Cardiac muscle cell (in vitro differentiated cells and primary cell): Measurements from ENCODE around the gene OSCP1. TPM values are rescaled to one million over a fixed set of nuclear protein-coding genes. Genes with fewer than 3 reads are reported as not detected.

Experiments
- DNase-seq, 2 donors: peaks; one replicate each; pipeline versions ENCODE4 v3.0.0 to v3.0.0-alpha.2; 2010 to 2017; ENCODE audit warnings: low read depth in 1 of 2, low spot score in 1 of 2
- H3K27ac ChIP-seq: fragments of 200-600 bp; sonication (generic); 2 replicates; pipeline ENCODE4 v1.5.1; 2016
- H3K27me3 ChIP-seq: fragments of 200-600 bp; sonication (generic); 2 replicates; pipeline ENCODE4 v1.6.0; 2016; ENCODE audit warnings: control low read depth
- H3K36me3 ChIP-seq: fragments of 200-600 bp; sonication (generic); 2 replicates; pipeline ENCODE4 v1.5.1; 2016; ENCODE audit warnings: control low read depth
- H3K4me1 ChIP-seq: fragments of 200-600 bp; sonication (generic); 2 replicates; pipeline ENCODE4 v1.8.1; 2017; ENCODE audit warnings: low read depth, mild to moderate bottlenecking, mixed run types
- H3K4me3 ChIP-seq: fragments of 200-600 bp; sonication (generic); 2 replicates; pipeline ENCODE4 v1.5.1; 2016; ENCODE audit warnings: mild to moderate bottlenecking
- H3K9me3 ChIP-seq: fragments of 200-600 bp; sonication (generic); 2 replicates; pipeline ENCODE4 v1.5.1; 2017; ENCODE audit warnings: low read depth, mild to moderate bottlenecking, control low read depth
- polyA plus RNA-seq: library from polyadenylated mRNA; unstranded; fragments of >200 nt; fragmentation: Nextera tagmentation; extraction: Ambion mirVana; gene quantifications from 2 replicates; pipeline ENCODE4 v1.2.1, GENCODE V29; 2016
- total RNA-seq: library from RNA; depleted of rRNA; stranded (reverse); fragments of >200 nt; gene quantifications from 2 replicates; pipeline ENCODE4 v1.2.3, GENCODE V29; 2016
- TF ChIP-seq, protein P1 (sequence below): IDR thresholded peaks from 2 replicates; pipeline ENCODE4 v1.5.1; 2012; ENCODE audit warnings: low read depth, mild to moderate bottlenecking, low read length

OSCP1 gene
- total and polyA plus RNA-seq, 2 experiments from 2014 or later: 18.5 to 19.5 TPM

GRCh38 chr1:36447450-36447849, 2.8 kb downstream of the OSCP1 start:
- Histone ChIP-seq H3K27ac (no peak overlapping the region), H3K36me3 (no peaks in the 10 kb centered on the region), H3K9me3 (no peaks in the 10 kb centered on the region), H3K27me3 (no peaks in the 10 kb centered on the region), H3K4me1 (no peaks in the 10 kb centered on the region), H3K4me3 (no peak overlapping the region)
- no peak for DNase-seq
- TF ChIP-seq, protein P1, sequence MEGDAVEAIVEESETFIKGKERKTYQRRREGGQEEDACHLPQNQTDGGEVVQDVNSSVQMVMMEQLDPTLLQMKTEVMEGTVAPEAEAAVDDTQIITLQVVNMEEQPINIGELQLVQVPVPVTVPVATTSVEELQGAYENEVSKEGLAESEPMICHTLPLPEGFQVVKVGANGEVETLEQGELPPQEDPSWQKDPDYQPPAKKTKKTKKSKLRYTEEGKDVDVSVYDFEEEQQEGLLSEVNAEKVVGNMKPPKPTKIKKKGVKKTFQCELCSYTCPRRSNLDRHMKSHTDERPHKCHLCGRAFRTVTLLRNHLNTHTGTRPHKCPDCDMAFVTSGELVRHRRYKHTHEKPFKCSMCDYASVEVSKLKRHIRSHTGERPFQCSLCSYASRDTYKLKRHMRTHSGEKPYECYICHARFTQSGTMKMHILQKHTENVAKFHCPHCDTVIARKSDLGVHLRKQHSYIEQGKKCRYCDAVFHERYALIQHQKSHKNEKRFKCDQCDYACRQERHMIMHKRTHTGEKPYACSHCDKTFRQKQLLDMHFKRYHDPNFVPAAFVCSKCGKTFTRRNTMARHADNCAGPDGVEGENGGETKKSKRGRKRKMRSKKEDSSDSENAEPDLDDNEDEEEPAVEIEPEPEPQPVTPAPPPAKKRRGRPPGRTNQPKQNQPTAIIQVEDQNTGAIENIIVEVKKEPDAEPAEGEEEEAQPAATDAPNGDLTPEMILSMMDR: no peak

DNA sequence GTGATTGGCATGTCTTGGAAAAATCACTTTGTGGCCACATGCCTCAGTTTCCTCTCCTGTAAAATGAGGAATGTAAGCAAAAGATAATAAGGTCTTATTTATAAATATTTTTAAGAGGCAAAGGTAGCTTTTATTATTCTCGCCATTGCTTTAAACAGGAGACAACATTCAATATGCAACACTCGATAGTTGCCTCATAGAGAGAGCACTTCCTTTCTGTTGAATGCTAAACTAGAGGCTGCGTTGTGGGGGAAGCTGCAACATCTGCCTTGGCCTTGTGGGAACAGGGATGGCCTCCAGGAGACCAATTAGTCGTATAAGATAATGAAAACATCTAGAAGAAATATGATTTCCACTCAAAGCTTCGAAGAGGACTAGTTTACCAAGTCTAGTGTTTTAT, 3.5 kb downstream of the OSCP1 start:
- H3K9me3 ChIP-seq: no peaks in the 10 kb centered on the region
- H3K4me1 ChIP-seq: no peaks in the 10 kb centered on the region
- TF ChIP-seq, protein P1: no peak
- no peaks in the 10 kb centered on the region for H3K27me3 ChIP-seq
- H3K36me3 ChIP-seq: no peaks in the 10 kb centered on the region
- DNase-seq: no peak
- H3K27ac ChIP-seq: no peak overlapping the region
- H3K4me3 ChIP-seq: no peak overlapping the region

GRCh38 chr1:36446271-36446670, 4.0 kb downstream of the OSCP1 start:
- no peaks in the 10 kb centered on the region for H3K4me1 ChIP-seq
- TF ChIP-seq, protein P1: no peak
- DNase-seq: peak in 1 of 2 donors; percentile 15
- no peaks in the 10 kb centered on the region for H3K27me3 ChIP-seq
- H3K9me3 ChIP-seq: no peaks in the 10 kb centered on the region
- H3K36me3 ChIP-seq: no peaks in the 10 kb centered on the region
- no peak overlapping the region for H3K4me3 ChIP-seq
- H3K27ac ChIP-seq: no peak overlapping the region

GRCh38 chr1:36443297-36443696, 7.0 kb downstream of the OSCP1 start:
- Histone ChIP-seq H3K4me3 (no peak overlapping the region), H3K4me1 (peaks cover 8% of the 10 kb centered on the region)
- TF ChIP-seq, protein P1: no peak

DNA sequence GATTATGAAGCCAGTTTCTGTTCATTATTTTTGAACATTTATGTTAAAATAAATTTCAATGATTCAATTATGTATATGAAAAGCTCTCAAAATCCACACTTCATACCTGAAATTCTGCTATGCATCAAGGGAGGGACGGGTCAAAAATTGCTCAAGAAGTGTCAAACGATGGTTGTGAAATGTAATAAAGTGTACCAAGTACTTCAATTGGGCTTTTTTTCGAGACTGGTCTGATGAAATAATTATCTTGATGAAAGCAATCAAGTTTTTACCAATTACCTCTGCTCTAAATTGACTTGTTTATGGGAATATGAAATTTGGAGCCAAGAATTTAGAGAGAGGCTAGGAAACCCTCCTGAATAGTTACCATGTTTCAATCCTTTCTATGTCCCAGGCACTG, 7.9 kb downstream of the OSCP1 start:
- H3K4me1 ChIP-seq: peaks cover 8% of the 10 kb centered on the region
- H3K27ac ChIP-seq: no peak overlapping the region
- no peak for DNase-seq
- H3K27me3 ChIP-seq: no peaks in the 10 kb centered on the region
- H3K4me3 ChIP-seq: no peak overlapping the region
- TF ChIP-seq, protein P1: no peak
- H3K9me3 ChIP-seq: no peaks in the 10 kb centered on the region
- H3K36me3 ChIP-seq: peaks cover 4% of the 10 kb centered on the region

More at GRCh38 chr1:36443297-36443696, 7.0 kb downstream of the OSCP1 start:
- Histone ChIP-seq H3K36me3 (no peaks in the 10 kb centered on the region), H3K27me3 (no peaks in the 10 kb centered on the region), H3K27ac (no peak overlapping the region), H3K9me3 (no peaks in the 10 kb centered on the region)
- no peak for DNase-seq

DNA sequence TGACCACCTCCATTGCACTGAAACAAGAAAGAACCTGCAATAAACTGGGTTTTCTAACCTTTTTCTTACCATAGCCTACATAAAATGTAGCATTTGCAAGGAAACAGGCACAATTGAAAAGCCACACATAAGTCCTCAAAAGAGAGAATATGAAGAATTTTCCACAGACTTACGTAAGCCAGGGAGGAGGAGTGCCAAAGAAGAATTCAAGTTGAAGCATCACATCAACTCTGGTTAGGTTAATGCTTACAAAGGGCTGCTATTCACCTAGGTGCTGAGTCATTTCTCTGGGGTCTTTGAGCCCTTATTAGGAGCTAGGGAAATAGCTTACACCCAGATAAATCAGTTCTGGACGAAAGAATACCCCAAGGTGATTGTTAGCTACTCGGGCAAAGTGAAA, 9.6 kb downstream of the OSCP1 start:
- Histone ChIP-seq H3K36me3 (peaks cover 4% of the 10 kb centered on the region), H3K27ac (peak overlapping the region; percentile 65), H3K4me3 (no peak overlapping the region), H3K9me3 (no peaks in the 10 kb centered on the region), H3K4me1 (peaks cover 8% of the 10 kb centered on the region), H3K27me3 (no peaks in the 10 kb centered on the region)
- TF ChIP-seq, protein P1: no peak
- DNase-seq: no peak
